ENCODE measurements around the gene TMTC2.

TMTC2 gene

GRCh38 chr12:82826505-82826904, 139.8 kb downstream of the TMTC2 start:
- TF ChIP-seq, protein P1, sequence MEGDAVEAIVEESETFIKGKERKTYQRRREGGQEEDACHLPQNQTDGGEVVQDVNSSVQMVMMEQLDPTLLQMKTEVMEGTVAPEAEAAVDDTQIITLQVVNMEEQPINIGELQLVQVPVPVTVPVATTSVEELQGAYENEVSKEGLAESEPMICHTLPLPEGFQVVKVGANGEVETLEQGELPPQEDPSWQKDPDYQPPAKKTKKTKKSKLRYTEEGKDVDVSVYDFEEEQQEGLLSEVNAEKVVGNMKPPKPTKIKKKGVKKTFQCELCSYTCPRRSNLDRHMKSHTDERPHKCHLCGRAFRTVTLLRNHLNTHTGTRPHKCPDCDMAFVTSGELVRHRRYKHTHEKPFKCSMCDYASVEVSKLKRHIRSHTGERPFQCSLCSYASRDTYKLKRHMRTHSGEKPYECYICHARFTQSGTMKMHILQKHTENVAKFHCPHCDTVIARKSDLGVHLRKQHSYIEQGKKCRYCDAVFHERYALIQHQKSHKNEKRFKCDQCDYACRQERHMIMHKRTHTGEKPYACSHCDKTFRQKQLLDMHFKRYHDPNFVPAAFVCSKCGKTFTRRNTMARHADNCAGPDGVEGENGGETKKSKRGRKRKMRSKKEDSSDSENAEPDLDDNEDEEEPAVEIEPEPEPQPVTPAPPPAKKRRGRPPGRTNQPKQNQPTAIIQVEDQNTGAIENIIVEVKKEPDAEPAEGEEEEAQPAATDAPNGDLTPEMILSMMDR (conservative IDR thresholded peaks at IDR 0.05; ENCODE audit: low read depth) = no peak
- CTCF ChIA-PET = interaction anchor here (0.6 to 0.9 kb wide), 2 partner anchors 140 to 274 kb away, joined by 3 read pairs; no protein-coding TSS in a partner anchor
- DNase-seq (ENCODE audit: low spot score) = no peak

DNA sequence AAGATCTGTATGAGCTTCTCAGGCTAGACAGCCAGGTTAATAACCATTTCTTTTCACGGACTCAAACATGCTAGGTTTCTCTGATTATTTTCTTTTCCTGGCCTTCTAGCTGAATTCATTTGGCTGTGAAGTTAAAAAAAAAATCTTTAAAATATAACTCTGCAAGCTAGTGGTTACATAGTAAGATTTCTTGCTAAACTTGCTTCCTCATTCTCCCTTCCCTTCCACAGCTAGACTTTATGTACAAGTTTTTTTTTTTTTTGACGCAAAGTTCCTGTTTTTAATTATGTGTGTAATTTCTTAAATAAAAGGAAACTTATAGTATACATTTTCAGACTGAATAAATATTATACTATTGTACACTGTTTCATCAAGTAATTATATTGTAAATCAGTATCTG, 145.4 kb downstream of the TMTC2 start:
- POLR2A ChIA-PET (ENCODE audit: low non-redundant PET) = no interaction called here
- CTCF ChIA-PET = no interaction called here

More at GRCh38 chr12:82826505-82826904, 139.8 kb downstream of the TMTC2 start:
- POLR2A ChIA-PET (ENCODE audit: low non-redundant PET) = no interaction called here
- H3K27ac ChIP-seq = no peak overlapping the region

DNA sequence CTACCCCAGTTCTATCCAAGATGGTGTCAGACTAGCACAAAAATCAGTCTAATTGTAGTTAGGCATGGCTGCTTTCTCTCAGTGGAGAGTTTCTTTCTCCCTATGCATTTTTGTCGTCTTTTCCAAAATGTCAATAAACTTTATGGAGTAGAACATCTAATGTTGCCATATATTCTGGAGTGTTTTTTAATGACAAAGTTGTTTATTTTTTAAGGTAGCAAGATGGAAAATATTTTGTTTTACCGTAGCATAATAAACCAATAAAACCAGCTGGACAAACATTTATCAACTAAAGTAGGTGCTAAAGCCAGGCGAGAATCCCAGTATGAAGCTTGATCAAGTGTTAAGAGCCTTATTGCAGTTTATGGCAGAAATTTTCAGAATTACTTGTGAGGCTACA, 146.3 kb downstream of the TMTC2 start:
- ChIA-PET POLR2A (ENCODE audit: low non-redundant PET) (no interaction called here), CTCF (interaction anchor here (0.7 kb wide), 1 partner anchor 57 kb away, joined by 3 read pairs; no protein-coding TSS in a partner anchor)
- TF ChIP-seq, protein P1 (conservative IDR thresholded peaks at IDR 0.05; ENCODE audit: low read depth) = no peak
- no peak for DNase-seq (ENCODE audit: low spot score)
- no peak overlapping the region for H3K27ac ChIP-seq

More for the DNA sequence above, 145.4 kb downstream of the TMTC2 start:
- DNase-seq (ENCODE audit: low spot score) = no peak
- TF ChIP-seq, protein P1 (conservative IDR thresholded peaks at IDR 0.05; ENCODE audit: low read depth) = no peak
- H3K27ac ChIP-seq = no peak overlapping the region

GRCh38 chr12:82833481-82833880, 146.8 kb downstream of the TMTC2 start:
- ChIA-PET CTCF (no interaction called here), POLR2A (ENCODE audit: low non-redundant PET) (no interaction called here)
- DNase-seq (ENCODE audit: low spot score) = no peak
- TF ChIP-seq, protein P1 (conservative IDR thresholded peaks at IDR 0.05; ENCODE audit: low read depth) = no peak
- H3K27ac ChIP-seq = no peak overlapping the region

GRCh38 chr12:82835217-82835616, 148.5 kb downstream of the TMTC2 start:
- no peak for DNase-seq (ENCODE audit: low spot score)
- ChIA-PET POLR2A (ENCODE audit: low non-redundant PET) (no interaction called here), CTCF (no interaction called here)
- TF ChIP-seq, protein P1 (conservative IDR thresholded peaks at IDR 0.05; ENCODE audit: low read depth) = no peak
- no peak overlapping the region for H3K27ac ChIP-seq

- POLR2A ChIA-PET (ENCODE audit: low non-redundant PET) = no interaction called here
- no peak overlapping the region for H3K27ac ChIP-seq
- CTCF ChIA-PET = interaction anchor here (0.5 kb wide), 2 partner anchors 58 to 1216 kb away, joined by 3 read pairs; no protein-coding TSS in a partner anchor
- no peak for DNase-seq (ENCODE audit: low spot score)
- TF ChIP-seq, protein P1 (conservative IDR thresholded peaks at IDR 0.05; ENCODE audit: low read depth) = no peak
These were observed 151.4 kb downstream of the TMTC2 start for GRCh38 chr12:82838131-82838551.

Data from RWPE1 (cell line).